ENCODE measurements around the gene PPP1R15B.
A peak's percentile ranks its signal among the peaks of the same experiment; 100 is the strongest.

PPP1R15B gene

GRCh38 chr1:204366759-204367158 lies 44.9 kb downstream of the PPP1R15B start:
- no peak for DNase-seq (ENCODE audit: low spot score)

GRCh38 chr1:204363335-204364114 lies 48.1 kb downstream of the PPP1R15B start:
- peak; percentile 88 for DNase-seq (ENCODE audit: low spot score)

GRCh38 chr1:204362984-204363334 lies 48.7 kb downstream of the PPP1R15B start:
- no peak for DNase-seq (ENCODE audit: low spot score)

- no peak for DNase-seq (ENCODE audit: low spot score)
These were observed 49.8 kb downstream of the PPP1R15B start for GRCh38 chr1:204361781-204362180.

- DNase-seq (ENCODE audit: low spot score) = peak; percentile 60
These were observed 50.3 kb downstream of the PPP1R15B start for GRCh38 chr1:204361341-204361771.

DNA sequence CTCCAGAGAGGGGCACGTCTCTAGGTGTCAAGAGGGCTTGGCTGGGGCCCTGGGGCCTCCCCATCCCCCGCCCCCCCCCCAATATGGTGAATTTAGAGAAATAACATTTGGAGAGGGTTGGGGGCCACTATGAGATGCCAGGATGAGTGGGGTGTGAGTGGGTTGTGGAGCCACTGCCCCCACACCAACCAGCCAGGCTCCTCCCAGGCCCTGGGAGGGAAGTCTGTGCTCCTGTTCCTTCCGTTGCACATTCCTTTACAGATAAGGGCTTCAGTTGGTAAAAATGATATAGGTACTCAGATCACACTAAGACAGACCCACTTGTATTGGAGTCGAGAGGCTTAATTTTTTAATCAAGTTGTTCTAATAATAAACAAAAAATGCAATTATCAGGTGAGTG lies 51.3 kb downstream of the PPP1R15B start:
- no peak for DNase-seq (ENCODE audit: low spot score)

DNA sequence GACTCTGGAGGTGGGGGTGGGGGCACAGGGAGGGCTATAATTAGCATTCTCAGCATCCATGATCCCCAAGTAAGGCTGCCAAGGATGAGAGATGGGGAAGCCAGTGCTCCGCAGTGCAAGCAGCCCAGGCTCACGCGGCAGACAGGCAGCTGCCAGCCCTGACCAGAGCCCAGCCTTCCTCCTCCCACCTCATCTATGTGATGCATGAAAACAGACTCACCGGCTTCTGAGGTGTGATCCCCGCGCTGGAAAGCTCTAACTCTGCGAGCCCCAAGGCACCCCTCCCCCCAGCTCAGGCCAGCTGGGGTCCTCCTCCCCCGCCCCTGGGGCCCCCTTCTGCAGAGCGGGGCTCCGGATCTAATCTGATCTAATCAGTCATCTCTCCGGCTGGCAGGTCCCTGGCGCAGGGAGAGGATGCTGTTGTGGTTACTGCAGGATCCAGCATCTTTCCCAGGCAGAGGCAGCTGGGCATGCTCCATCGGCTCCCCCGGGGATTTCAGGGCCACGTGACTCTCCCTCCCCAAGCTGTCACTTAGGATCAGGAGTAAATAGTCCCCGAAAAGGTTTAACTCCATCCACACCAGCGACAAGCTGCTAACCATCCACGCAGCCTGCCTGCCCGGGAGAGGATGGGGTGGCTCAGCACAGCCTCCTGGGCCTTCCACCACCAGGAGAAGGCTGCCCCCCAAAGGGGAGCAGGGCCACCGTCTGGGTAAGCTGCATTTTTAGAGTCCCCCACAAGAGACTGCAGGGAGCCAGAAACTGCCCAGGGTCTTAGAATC lies 52.0 kb downstream of the PPP1R15B start, which contains the start of gene PLEKHA6:
Gene PLEKHA6 (minus strand): TSS at position 456 of the 782 bp plus-strand sequence. CDS start 86,202 bp downstream, outside the sequence.
- peak; percentile 89 for DNase-seq (ENCODE audit: low spot score)

GRCh38 chr1:204359131-204359473 lies 52.5 kb downstream of the PPP1R15B start:
- DNase-seq (ENCODE audit: low spot score) = no peak

- no peak for DNase-seq (ENCODE audit: low spot score)
These were observed 53.0 kb downstream of the PPP1R15B start for GRCh38 chr1:204358605-204359004.

DNA sequence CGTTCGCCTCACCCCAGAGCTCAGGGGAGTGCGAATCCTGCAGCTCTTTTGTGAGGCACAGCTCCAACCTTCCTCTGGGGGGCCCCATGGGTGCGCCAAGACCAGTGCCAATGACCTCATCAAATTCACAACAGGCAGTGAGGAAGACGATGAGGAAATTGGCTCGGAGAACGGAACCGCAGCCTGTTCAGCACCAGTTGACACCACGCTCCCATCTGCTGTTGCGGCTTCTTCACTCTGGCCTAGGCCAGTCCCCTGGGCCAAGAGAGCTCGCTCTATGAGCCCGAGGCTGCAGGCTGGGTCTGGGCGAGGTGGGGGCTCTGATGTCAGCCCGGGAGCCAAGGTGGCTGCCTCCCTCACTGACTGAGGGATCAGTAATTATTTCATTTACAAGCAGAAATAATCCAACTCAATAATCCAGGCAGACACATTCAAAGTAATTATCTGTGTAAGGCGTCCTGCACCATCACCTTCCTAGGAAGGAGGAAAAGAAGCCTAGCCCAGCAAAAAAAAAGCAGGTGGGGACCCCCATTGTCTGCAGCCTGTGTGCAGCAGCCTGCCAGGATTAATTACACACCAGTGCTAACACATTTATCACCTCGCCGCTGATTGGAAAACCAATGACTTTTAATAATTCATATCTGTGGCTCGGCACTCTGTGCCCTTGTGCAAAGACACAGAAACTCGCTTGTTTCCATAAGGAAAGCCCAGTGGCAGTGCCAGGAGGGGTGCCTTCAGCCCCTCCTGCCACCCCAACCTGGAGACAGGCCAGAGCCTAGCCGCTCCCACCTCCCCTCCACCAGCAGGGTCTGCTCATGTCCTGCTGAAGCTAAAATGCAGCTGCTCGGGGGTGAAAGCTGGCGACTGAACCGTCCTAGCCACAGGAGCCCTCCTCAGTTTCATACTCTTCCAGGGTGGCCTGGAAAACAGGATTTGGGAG lies 53.8 kb downstream of the PPP1R15B start:
- DNase-seq (ENCODE audit: low spot score) = peak; percentile 63

DNA sequence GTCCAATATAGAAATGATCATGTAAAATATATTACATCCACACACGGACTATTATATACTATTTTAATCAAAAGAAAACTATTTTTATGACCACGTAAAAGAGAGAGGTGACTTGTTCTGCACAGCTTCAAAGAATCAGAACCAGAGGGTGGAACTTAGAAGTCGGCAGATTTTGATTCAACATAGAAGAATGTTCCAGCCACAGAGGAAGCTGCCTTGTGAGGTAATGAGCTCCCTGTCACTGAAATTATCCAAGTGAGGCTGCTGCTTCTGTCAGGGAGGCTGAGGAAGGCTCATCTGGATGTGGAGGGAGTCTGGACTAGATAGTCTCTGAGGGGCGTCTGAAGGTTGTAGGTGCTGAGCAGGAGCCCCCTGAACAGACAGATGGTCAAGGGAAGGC lies 54.6 kb downstream of the PPP1R15B start:
- DNase-seq (ENCODE audit: low spot score) = no peak

DNA sequence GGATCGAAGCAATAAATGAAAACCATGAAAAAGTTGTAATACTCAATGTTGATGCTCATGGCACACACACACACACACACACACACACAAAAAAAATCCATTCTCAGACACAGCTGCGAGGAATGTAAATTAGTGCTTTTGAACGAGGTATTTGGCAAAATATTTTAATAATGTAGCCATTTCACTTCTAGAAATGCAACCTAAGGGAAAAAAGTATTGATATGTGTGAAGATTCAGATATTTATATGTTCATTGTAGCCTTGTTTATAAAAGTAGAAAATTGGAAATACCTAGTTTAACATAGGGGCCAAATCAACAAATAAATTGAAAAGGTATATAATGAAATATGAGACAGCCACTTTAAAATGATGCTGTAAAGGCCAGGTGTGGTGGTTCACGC lies 55.7 kb downstream of the PPP1R15B start:
- no peak for DNase-seq (ENCODE audit: low spot score)

DNA sequence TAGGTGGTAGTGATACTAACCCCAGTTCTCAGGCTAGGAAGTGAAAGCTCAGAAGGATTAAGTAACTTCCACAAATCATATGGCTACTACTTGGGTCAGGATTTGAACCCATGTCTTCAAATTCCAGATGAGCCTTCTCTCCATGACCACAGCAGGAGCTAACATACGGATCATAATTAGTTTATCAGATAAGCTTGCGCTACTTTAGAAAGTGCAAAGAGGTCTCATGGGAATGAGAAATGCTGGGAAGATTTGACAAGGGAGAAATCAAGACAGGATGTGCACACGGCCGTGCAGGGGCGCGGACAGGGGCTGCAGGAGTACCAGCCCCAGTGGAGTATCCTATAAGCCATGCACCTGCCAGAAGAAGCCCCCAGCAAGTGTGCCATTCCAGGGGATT lies 57.0 kb downstream of the PPP1R15B start:
- DNase-seq (ENCODE audit: low spot score) = no peak
